HCT116 (cell line): ENCODE measurements around the gene PML.
"Not testable (repeated sequence)": the region's sequence is repeated elsewhere in the genome, so short reads cannot be mapped to it uniquely, and the experiment has no call there.

ENCODE experiments used
- ATF3 ChIP-seq: IDR thresholded peaks from 2 replicates; pipeline ENCODE4 v1.6.1; 2012
- CEBPB ChIP-seq: IDR thresholded peaks from 2 replicates; pipeline ENCODE4 v1.6.1; 2012; ENCODE audit warnings: low read depth
- EGR1 ChIP-seq: IDR thresholded peaks from 2 replicates; pipeline ENCODE4 v1.6.1; 2012; ENCODE audit warnings: low read depth
- EZH2 ChIP-seq: fragments of 200-600 bp; sonication (generic); IDR thresholded peaks from 2 replicates; pipeline ENCODE4 v1.6.1; 2017; ENCODE audit warnings: antibody characterized with exemption, mixed run types
- EZH2phosphoT487 ChIP-seq: fragments of 200-600 bp; IDR thresholded peaks from 2 replicates; pipeline ENCODE4 v1.6.1; 2018; ENCODE audit warnings: antibody characterized with exemption, borderline replicate concordance
- JUND ChIP-seq: IDR thresholded peaks from 2 replicates; pipeline ENCODE4 v1.6.1; 2012
- POLR2A ChIP-seq: IDR thresholded peaks from 2 replicates; pipeline ENCODE4 v1.7.0; 2011; ENCODE audit warnings: borderline replicate concordance; ENCODE audit not compliant: insufficient read depth, insufficient read length; ENCODE audit errors: extremely low read depth
- POLR2AphosphoS5 ChIP-seq: IDR thresholded peaks from 2 replicates; pipeline ENCODE4 v1.6.1; 2011; ENCODE audit warnings: mild to moderate bottlenecking, low read depth, low read length, moderate library complexity
- REST ChIP-seq: IDR thresholded peaks from 2 replicates; pipeline ENCODE4 v1.6.1; 2012; ENCODE audit warnings: low read depth
- SIN3A ChIP-seq: IDR thresholded peaks from 2 replicates; pipeline ENCODE4 v1.6.1; 2012; ENCODE audit warnings: low read depth
- YY1 ChIP-seq: IDR thresholded peaks from 2 replicates; pipeline ENCODE4 v1.6.1; 2011; ENCODE audit warnings: low read length, low read depth, moderate library complexity, mild to moderate bottlenecking; ENCODE audit not compliant: insufficient replicate concordance; ENCODE audit errors: extremely low read depth
- TF ChIP-seq, protein P1 (sequence below), 3 experiments: fragments of 200-600 bp in 1 of 3; sonication (generic) in 1 of 3; IDR thresholded peaks in 2 of 3; conservative IDR thresholded peaks in 1 of 3; 2 replicates each; pipeline ENCODE4 v1.5.1; 2012 to 2017; ENCODE audit warnings: low read depth in 2 of 3, low read length in 2 of 3, antibody characterized with exemption in 1 of 3, borderline replicate concordance in 1 of 3, control low read depth in 1 of 3, mild to moderate bottlenecking in 1 of 3, mixed read lengths in 1 of 3, mixed run types in 1 of 3, moderate library complexity in 1 of 3; ENCODE audit not compliant: insufficient read depth in 1 of 3
- TF ChIP-seq, protein P2 (sequence below): IDR thresholded peaks from 2 replicates; pipeline ENCODE4 v1.6.1; 2012
- TF ChIP-seq, protein P3 (sequence below): IDR thresholded peaks from 2 replicates; pipeline ENCODE4 v1.6.1; 2011; ENCODE audit warnings: mild to moderate bottlenecking, low read length, moderate library complexity; ENCODE audit not compliant: insufficient replicate concordance; ENCODE audit errors: extremely low read depth

DNA sequence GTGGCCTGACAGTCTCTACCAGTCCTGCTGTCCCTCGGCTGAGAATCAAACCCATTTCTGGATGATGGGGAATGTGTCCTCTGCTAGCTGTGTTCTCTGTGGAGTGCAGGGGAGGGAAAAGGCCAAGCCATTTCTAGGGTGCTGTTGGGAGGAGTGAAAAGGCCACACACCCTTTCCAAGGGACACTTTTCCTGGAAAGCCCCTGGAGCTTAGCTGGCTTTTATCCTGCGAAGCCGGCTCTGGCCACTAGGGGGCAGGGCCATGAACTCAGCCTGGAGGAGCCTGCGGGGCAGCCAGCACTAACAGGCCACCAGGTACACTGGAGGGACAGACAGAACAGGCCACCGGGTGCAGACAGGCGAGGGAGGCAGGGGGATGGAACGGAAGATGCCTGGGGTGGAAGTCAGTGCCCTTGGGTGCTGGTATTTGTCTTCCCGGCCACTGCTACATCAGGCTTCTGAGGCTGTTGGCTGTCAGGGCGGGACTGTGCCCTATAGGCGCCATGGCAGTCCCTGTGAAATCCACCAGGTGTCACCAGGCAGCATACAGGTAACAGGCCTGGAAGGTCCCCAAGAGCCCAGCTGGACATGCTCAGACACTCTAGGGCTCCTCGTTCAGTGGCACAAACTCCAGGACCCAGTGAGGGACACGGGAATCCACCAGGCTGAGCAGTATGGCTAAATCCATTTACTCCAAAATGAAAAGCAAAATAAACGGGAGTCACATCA, 71.3 kb downstream of the PML start:
- not testable (repeated sequence) for TF ChIP-seq POLR2AphosphoS5, CEBPB, REST, EZH2, EZH2phosphoT487, EGR1, YY1, POLR2A, SIN3A, ATF3, JUND
- TF ChIP-seq, protein P1, sequence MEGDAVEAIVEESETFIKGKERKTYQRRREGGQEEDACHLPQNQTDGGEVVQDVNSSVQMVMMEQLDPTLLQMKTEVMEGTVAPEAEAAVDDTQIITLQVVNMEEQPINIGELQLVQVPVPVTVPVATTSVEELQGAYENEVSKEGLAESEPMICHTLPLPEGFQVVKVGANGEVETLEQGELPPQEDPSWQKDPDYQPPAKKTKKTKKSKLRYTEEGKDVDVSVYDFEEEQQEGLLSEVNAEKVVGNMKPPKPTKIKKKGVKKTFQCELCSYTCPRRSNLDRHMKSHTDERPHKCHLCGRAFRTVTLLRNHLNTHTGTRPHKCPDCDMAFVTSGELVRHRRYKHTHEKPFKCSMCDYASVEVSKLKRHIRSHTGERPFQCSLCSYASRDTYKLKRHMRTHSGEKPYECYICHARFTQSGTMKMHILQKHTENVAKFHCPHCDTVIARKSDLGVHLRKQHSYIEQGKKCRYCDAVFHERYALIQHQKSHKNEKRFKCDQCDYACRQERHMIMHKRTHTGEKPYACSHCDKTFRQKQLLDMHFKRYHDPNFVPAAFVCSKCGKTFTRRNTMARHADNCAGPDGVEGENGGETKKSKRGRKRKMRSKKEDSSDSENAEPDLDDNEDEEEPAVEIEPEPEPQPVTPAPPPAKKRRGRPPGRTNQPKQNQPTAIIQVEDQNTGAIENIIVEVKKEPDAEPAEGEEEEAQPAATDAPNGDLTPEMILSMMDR (IDR thresholded peaks at IDR 0.05 in 2 of 3, conservative IDR thresholded peaks at IDR 0.05 in 1 of 3; ENCODE audit: borderline replicate concordance in 1 of 3, insufficient read depth in 1 of 3, low read depth in 2 of 3, low read length in 2 of 3): peak; percentile 26 to 75 (median 36); a peak in 5 of 6 replicates
- TF ChIP-seq, protein P2, sequence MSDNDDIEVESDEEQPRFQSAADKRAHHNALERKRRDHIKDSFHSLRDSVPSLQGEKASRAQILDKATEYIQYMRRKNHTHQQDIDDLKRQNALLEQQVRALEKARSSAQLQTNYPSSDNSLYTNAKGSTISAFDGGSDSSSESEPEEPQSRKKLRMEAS: not testable (repeated sequence)
- TF ChIP-seq, protein P3, sequence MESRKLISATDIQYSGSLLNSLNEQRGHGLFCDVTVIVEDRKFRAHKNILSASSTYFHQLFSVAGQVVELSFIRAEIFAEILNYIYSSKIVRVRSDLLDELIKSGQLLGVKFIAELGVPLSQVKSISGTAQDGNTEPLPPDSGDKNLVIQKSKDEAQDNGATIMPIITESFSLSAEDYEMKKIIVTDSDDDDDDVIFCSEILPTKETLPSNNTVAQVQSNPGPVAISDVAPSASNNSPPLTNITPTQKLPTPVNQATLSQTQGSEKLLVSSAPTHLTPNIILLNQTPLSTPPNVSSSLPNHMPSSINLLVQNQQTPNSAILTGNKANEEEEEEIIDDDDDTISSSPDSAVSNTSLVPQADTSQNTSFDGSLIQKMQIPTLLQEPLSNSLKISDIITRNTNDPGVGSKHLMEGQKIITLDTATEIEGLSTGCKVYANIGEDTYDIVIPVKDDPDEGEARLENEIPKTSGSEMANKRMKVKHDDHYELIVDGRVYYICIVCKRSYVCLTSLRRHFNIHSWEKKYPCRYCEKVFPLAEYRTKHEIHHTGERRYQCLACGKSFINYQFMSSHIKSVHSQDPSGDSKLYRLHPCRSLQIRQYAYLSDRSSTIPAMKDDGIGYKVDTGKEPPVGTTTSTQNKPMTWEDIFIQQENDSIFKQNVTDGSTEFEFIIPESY: not testable (repeated sequence)
